Endothelial cell of umbilical vein (primary cell): Measurements from ENCODE around the gene STARD13.

Experiments used
- CTCF ChIP-seq, 2 donors: IDR thresholded peaks; 1 replicate in 1 of 2; 2 replicates in 1 of 2; pipeline ENCODE4 v1.5.1; 2011; ENCODE audit warnings: low read length in 2 of 2, mild to moderate bottlenecking in 2 of 2, moderate library complexity in 2 of 2, control low read depth in 1 of 2, inconsistent platforms in 1 of 2, low read depth in 1 of 2; ENCODE audit not compliant: insufficient read depth in 1 of 2; ENCODE audit errors: extremely low read depth in 1 of 2
- EZH2 ChIP-seq: IDR thresholded peaks from 2 replicates; pipeline ENCODE4 v1.6.1; 2012; ENCODE audit warnings: borderline replicate concordance, low read depth, mild to moderate bottlenecking, moderate library complexity, low read length, inconsistent platforms; ENCODE audit not compliant: severe bottlenecking
- JUN ChIP-seq: IDR thresholded peaks from 2 replicates; pipeline ENCODE4 v1.6.1; 2011; ENCODE audit warnings: borderline replicate concordance, low read depth; ENCODE audit not compliant: insufficient read length, insufficient read depth
- POLR2A ChIP-seq: IDR thresholded peaks from 2 replicates; pipeline ENCODE4 v1.6.1; 2012; ENCODE audit warnings: low read depth, mild to moderate bottlenecking, control low read depth, low read length

- TF ChIP-seq CTCF (IDR thresholded peaks at IDR 0.05; ENCODE audit: extremely low read depth in 1 of 2, insufficient read depth in 1 of 2, low read depth in 1 of 2, low read length in 2 of 2) (no peak), POLR2A (no peak), JUN (no peak), EZH2 (no peak)
Observed at GRCh38 chr13:33110713-33111413, 174.7 kb downstream of the STARD13 start.
